ENCODE data around the gene ARHGDIA. TPM values are rescaled to one million over a fixed set of nuclear protein-coding genes. Genes with fewer than 3 reads are reported as not detected.
A peak's percentile ranks its signal among the peaks of the same experiment; 100 is the strongest.

ARHGDIA gene
- total RNA-seq, 1 donor from 2014 or later = 126 TPM

DNA sequence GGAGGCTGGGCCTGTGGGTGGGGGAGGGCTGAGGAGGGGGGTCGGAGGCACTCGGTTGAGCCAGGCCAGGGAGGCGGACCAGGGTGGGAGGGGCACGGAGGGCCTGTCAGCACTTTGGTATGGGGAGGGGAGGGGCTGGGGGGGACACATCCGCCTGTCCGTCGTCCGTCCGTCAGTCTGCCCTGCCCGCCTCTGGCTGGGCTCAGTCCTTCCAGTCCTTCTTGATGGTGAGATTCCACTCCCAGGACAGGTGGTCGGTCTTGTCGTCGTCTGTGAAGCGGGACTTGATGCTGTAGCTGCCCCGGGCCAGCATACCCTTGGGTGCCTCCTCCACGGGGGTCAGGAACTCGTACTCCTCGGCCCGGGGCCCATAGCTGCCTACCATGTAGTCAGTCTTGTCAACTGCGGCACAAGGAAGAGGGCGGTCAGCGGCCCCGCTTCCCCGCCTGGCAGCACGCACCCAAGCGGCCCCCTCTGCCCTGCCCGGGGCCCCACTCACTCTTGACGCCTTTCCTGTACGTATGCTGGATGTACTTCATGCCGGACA, 2.4 kb downstream of the ARHGDIA start:
- DNase-seq (ENCODE audit: missing footprints) = no peak
- no peak for ATAC-seq
- intact Hi-C loops (cut with DNase I) = no loop called here

DNA sequence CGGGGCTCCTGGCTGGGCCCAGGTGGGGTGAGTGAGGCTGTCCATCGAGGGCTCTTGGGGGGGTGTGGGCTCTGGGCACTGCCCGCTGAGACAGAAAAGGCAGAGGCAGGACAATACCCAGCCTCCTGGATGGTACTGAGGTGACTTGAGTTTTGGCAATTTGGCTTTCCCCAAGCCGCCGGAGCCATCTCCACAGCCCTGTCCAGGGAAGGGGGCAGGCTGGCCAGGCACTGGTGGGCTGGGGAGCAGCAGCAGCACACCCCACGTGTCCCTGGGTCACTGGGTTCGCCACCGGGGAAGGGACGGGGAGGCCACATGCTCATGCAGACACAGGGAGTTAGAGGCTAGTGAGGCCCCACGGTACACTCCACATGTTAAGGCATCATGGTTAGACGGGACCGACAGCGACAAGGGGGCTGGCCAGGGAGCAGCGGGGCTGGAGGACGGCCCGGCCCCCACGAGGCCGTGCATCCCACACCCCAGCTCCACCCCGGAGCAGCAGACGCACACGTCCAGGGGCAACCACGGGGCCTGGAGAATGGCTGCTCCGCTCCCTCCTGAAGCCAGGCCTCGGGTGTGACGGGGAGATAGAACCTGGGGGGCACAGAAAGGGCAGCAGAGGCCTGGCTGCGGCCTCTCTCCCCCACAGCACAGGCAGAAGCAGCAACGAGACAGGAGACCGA, 3.0 kb downstream of the ARHGDIA start:
- no peak for DNase-seq (ENCODE audit: missing footprints)
- no peak for ATAC-seq
- intact Hi-C loops (cut with DNase I) = no loop called here

DNA sequence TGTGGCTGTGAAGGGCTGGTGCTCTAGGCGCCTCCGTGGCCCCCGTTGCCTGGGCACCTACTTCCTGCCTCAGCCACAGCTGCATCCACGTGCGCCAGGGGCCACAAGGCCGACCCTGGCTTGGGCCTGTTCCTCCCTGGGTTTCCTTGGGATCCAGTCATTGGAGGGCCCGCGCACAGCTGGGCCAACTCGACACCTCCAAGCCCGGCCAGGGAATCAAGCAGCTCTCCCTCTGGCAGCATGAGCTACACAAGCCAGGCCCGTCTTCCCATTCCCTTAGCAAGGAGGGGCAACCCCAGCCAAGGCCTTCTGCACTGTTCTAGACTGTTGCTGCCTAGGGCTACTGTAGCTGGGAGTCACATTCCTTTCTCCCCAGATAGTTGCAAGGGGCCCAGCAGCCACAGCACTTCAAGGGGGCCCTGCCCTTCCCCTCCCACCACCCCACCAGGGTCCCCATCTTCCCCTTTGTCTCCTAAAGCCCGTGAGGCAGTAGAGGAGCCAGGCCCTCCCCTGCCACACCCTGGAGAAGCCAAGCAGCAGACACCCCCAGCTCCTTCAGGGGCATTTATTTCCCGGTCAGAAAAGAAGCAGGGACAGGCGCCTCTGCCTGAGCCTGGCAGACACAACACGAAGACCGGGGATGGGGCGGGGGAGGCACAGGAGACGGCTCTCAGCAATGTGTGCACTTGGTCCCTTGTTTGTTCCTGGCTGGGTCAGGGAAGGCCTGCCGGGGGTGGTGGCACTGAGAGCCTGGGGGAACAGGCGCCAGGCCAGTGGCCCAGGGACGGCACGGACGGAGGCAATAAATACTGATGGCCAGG, 3.8 kb downstream of the ARHGDIA start:
- ATAC-seq (no peak), DNase-seq (ENCODE audit: missing footprints) (no peak)
- intact Hi-C loops (cut with DNase I) = no loop called here

DNA sequence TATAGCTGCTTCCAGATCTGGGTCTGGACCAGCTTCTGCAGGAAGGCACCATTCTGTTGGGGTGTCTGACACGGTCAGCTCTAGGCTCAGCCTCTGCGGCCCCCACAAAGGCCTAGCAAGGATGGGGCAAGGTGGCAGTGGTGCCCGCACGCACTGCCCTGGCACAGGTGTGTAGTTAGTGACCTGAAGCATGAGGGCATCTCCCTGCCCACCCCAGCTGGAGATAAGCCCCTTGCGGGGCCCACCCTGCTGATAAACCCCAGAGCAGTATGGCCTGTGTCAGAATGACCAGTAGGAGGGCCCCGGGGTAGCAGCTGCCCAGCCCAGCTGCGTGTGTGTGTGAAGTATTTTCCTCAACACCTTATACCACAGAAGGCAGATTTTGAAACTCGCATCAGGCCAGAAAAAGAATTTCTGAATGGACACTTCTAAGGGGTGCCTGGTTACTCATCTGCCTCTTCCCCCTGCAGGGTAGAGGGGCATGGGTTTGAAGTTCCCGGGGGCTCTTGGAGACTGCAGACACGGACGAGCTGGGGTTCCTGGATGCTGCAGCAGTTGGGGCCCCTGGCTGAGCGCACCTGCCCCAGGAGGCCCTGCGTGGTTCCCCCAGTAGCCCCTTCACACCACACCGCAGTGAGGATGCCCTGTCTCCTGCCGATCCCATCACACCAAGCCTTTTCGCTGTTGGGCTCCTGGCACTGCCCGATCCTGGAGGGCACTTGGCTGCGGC, 4.5 kb downstream of the ARHGDIA start:
- ATAC-seq = no peak
- intact Hi-C loops (cut with DNase I) = no loop called here
- no peak for DNase-seq (ENCODE audit: missing footprints)

- DNase-seq (ENCODE audit: missing footprints) (no peak), ATAC-seq (no peak)
- intact Hi-C loops (cut with DNase I) = no loop called here
Measured at GRCh38 chr17:81865733-81866439, 5.3 kb downstream of the ARHGDIA start.

DNA sequence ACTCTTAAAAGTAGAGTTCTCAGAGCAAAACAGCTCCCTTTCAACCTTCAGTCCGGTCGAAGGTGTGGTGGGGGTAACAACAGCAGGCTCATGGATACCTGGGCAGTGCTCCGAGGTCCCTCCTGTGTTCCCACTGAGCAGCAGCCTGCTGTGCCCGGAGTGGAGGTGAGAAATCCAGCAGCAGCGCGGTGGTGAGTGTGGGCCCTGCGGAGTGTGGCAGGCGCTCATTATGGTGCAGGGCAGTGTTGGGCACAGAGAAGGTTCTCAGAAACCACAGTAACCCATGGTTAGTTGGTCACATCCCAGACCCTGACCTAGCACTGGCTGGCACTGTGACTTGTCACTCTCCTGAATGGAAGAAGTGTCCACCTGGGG, 5.8 kb downstream of the ARHGDIA start:
- ATAC-seq (no peak), DNase-seq (ENCODE audit: missing footprints) (no peak)
- intact Hi-C loops (cut with DNase I) = no loop called here

DNA sequence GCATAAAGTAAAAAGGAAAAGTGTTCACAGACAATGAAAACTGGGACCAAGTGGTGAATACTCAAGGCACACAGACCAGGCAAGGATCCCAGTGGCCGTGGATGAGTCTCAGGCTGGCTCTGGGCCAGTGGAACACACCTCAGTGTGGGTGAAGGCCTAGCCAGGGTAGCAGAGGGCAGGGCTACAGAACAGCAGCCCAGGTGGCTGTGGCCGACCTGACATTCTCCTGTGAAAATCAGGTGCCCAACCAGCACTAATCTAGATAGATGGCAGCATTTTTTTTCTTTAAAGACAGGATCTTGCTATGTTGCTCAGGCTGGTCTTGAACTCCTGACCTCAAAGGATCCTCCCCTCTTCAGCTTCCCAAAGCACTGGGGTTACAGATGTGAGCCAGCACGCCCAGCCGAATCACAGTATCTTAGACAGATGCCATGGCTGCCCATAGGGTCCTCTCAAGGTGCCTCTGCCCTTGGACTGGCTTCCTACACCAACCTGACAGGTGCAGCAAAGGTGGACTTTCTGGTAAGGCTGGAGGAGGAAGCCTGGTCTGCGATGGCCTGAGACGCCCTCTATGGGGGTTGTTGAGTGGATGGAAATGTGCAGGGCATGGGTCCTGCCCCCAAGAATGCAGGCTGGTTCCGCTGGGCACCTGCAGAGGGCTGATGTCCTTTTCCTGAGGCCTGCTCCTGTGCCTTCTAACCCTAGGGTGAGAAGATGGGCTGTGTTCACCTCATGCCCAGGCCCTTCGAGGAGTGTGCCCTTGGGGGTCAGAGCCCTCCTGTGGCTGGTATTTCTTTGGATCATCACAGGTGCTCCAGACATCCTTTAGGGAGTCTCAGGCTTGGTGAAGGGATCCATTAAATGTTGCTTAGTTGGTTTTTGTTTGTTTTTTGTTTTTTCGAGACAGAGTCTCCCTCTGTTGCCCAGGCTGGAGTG, 7.0 kb downstream of the ARHGDIA start:
- ATAC-seq (no peak), DNase-seq (ENCODE audit: missing footprints) (no peak)
- intact Hi-C loops (cut with DNase I) = no loop called here

DNA sequence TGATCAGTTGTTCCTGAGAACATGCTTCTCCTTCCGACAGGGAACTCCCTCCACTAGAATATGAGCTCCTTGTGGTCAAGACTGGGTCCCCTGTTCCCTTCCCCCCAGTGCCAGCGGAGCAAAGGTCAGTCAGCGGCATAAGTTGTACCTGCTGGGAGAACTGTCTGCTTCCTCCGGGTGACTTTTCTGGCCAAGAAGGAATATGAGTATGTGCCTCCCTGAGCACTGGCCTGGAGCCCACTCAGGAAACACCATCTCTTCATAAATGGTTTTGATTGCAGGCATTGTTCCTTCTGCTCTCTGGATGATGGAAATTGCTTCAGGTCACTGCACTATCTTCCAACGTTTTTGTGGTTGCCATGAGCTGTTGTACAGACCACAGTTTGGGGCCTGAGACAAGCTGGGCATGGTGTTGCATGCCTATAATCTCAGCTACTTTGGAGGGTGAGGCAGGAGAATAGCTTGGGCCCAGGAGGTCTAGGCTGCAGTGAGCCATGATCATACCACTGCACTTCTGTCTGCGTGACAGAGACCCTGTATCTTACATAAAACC, 7.9 kb downstream of the ARHGDIA start:
- no peak for DNase-seq (ENCODE audit: missing footprints)
- no peak for ATAC-seq
- intact Hi-C loops (cut with DNase I) = no loop called here

DNA sequence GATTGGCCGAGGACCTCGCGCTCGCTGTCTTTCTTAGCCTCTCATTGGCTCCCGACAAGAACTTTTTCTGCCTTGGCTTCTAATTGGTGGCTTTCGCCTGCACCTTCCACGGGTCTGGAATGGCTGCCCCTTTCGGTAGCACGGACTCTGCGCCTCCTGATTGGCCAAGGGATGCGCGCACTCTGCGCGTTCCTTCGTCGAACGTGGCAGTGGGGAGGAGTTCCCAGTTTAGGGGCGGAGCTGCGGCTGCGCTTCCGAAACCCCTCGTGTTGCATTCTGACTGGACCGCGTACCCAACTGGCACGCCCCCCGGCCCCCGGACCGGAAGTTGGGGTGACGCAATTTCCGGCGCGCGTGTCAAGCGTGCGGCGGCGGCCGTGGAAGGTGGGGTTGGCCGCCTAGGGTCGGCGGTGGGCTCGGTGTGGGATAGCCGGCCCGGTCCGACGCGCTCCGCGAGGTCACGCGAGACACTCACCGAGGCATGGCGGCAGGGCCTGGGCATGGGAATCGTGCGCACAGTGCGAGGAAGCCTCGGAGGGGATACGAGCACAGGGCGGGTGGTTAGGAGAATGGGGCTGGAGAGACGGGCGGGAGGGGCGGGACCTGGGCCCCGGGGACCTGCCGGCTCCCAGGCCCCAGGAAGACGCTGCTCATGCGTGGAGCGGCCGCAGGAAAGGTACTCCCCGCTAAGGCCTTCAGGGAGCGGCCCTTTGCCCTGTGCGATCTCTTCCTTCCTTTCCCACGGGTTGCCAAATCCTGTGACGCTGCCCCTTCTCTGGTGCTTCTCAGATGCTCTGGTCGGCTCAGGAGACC, 10.2 kb downstream of the ARHGDIA start:
- peak; percentile 99 for DNase-seq (ENCODE audit: missing footprints)
- intact Hi-C loops (cut with DNase I) = loop anchor here (1.0 kb wide), 2 partner anchors 28 to 40 kb away; partner anchors contain the start of gene MCRIP1
- peak; percentile 97 for ATAC-seq

- intact Hi-C loops (cut with DNase I) = loop anchor here (1.0 kb wide), 2 partner anchors 27 to 39 kb away; partner anchors contain the start of gene MCRIP1
- ATAC-seq (no peak), DNase-seq (ENCODE audit: missing footprints) (no peak)
Measured at GRCh38 chr17:81859906-81860755, 11.0 kb downstream of the ARHGDIA start, which contains the start of gene P4HB. P4HB (minus strand) TSS chr17:81860535; CDS start chr17:81860471, 64 bp downstream.

- intact Hi-C loops (cut with DNase I) = no loop called here
- DNase-seq (ENCODE audit: missing footprints) (no peak), ATAC-seq (no peak)
Measured at GRCh38 chr17:81858967-81859905, 11.9 kb downstream of the ARHGDIA start.

GRCh38 chr17:81858170-81858966, 12.8 kb downstream of the ARHGDIA start:
- intact Hi-C loops (cut with DNase I) = no loop called here
- ATAC-seq (no peak), DNase-seq (ENCODE audit: missing footprints) (no peak)

GRCh38 chr17:81854974-81855774, 16.0 kb downstream of the ARHGDIA start:
- ATAC-seq (peak; percentile 35), DNase-seq (ENCODE audit: missing footprints) (no peak)
- intact Hi-C loops (cut with DNase I) = no loop called here
